ENCODE data around the gene SFXN4. TPM values are rescaled to one million over a fixed set of nuclear protein-coding genes. Genes with fewer than 3 reads are reported as not detected.

The SFXN4 gene
- total and polyA plus RNA-seq, 2 of the 13 experiments (the other 11 are each of a cell fraction or from before 2014, with no cell fraction given) = 47.7 to 64.9 TPM

DNA sequence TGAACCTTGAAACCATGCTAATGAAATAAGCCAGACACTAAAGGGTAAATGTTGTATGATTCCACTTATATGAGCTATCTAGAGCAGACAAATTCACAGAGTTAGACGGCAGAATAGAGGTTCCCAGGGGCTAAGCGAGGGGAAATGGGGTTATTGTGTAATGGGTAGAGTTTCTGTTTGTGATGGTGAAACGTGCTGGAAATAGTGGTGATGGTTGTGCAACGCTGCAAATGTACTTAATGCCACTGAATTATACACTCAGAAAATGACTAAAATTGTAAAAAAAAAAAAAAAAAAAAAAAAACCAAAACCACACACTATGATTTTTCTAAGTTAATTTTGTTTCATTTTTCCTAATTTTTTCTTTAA is 30.0 kb downstream of the SFXN4 start:
- H3K9me3 ChIP-seq (ENCODE audit: low read length) = no peaks in the 10 kb centered on the region
- in situ Hi-C loops (cut with HindIII; ENCODE audit: extremely low pct_ligation_motif_present, low pct_unique_long_range_greater_than_20kb) (no loop called here), intact Hi-C loops (cut with micrococcal nuclease; ENCODE audit: unreplicated experiment) (no loop called here)
- 0 out of 2 replicates have a peak, but pooled peaks have one; percentile 27 for TF ChIP-seq CEBPG (CRISPR knock-in tag; IDR thresholded peaks at IDR 0.05)
- no peak for TF ChIP-seq KDM5B (CRISPR knock-in tag; IDR thresholded peaks at IDR 0.05; ENCODE audit: borderline replicate concordance)
- no peak for TF ChIP-seq ZNF101 (CRISPR knock-in tag; IDR thresholded peaks at IDR 0.05; ENCODE audit: borderline replicate concordance, low read depth)
- no peak for TF ChIP-seq PCBP1 (IDR thresholded peaks at IDR 0.05; ENCODE audit: borderline replicate concordance, low read depth, low read length)
- no peak for TF ChIP-seq ZNF274 (CRISPR knock-in tag; IDR thresholded peaks at IDR 0.05)
- no peak for TF ChIP-seq KDM1A (CRISPR knock-in tag; IDR thresholded peaks at IDR 0.05)
- TF ChIP-seq TOPORS (CRISPR knock-in tag; IDR thresholded peaks at IDR 0.05) = no peak
- TF ChIP-seq NAIF1 (CRISPR knock-in tag; IDR thresholded peaks at IDR 0.05; ENCODE audit: borderline replicate concordance) = no peak
- TF ChIP-seq ZBTB42 (CRISPR knock-in tag; IDR thresholded peaks at IDR 0.05) = no peak
- TF ChIP-seq ZNF441 (CRISPR knock-in tag; IDR thresholded peaks at IDR 0.05; ENCODE audit: borderline replicate concordance) = no peak
- no peak for TF ChIP-seq ZBTB21 (CRISPR knock-in tag; IDR thresholded peaks at IDR 0.05)
- TF ChIP-seq, protein P1, sequence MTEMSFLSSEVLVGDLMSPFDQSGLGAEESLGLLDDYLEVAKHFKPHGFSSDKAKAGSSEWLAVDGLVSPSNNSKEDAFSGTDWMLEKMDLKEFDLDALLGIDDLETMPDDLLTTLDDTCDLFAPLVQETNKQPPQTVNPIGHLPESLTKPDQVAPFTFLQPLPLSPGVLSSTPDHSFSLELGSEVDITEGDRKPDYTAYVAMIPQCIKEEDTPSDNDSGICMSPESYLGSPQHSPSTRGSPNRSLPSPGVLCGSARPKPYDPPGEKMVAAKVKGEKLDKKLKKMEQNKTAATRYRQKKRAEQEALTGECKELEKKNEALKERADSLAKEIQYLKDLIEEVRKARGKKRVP (CRISPR knock-in tag; IDR thresholded peaks at IDR 0.05) = peak in 1 of 2 experiments; percentile 32; a peak in 1 of 4 replicates
- TF ChIP-seq, protein P2, sequence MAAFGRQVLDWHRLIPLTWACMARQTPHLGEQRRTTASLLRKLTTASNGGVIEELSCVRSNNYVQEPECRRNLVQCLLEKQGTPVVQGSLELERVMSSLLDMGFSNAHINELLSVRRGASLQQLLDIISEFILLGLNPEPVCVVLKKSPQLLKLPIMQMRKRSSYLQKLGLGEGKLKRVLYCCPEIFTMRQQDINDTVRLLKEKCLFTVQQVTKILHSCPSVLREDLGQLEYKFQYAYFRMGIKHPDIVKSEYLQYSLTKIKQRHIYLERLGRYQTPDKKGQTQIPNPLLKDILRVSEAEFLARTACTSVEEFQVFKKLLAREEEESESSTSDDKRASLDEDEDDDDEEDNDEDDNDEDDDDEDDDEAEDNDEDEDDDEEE (CRISPR knock-in tag; IDR thresholded peaks at IDR 0.05) = no peak
- TF ChIP-seq ZNF205 (CRISPR knock-in tag; IDR thresholded peaks at IDR 0.05) = no peak
- no peak for TF ChIP-seq PITX1 (CRISPR knock-in tag; IDR thresholded peaks at IDR 0.05)
- TF ChIP-seq PLSCR1 (CRISPR knock-in tag; IDR thresholded peaks at IDR 0.05; ENCODE audit: borderline replicate concordance) = no peak
- no peak for TF ChIP-seq BORCS8-MEF2B (CRISPR knock-in tag; IDR thresholded peaks at IDR 0.05)
- TF ChIP-seq SPEN (CRISPR knock-in tag; IDR thresholded peaks at IDR 0.05; ENCODE audit: low read depth) = no peak
- TF ChIP-seq CEBPB (IDR thresholded peaks at IDR 0.05; ENCODE audit: borderline replicate concordance, low read depth, low read length) = peak; percentile 86
- TF ChIP-seq MYPOP (CRISPR knock-in tag; IDR thresholded peaks at IDR 0.05) = no peak
- TF ChIP-seq GPN1 (CRISPR knock-in tag; IDR thresholded peaks at IDR 0.05; ENCODE audit: borderline replicate concordance) = no peak
- DNase-seq (ENCODE audit: low spot score) = no peak
- no peak overlapping the region for H3K9ac ChIP-seq (ENCODE audit: insufficient read depth, low read depth, low read length)
- ChIA-PET POLR2A (interaction anchor here (0.9 kb wide), 2 partner anchors 15 to 23 kb away, joined by 3 to 4 read pairs; no protein-coding TSS in a partner anchor), CTCF (ENCODE audit: low intra/inter-chr PET ratio, low total read pairs) (no interaction called here)
- ATAC-seq = no peak
- peaks cover 29% of the 10 kb centered on the region for H3K4me1 ChIP-seq (ENCODE audit: insufficient read depth, low read length)
- H3K4me2 ChIP-seq (ENCODE audit: low read depth, low read length) = no peak overlapping the region
- H3K36me3 ChIP-seq (replicated peaks in 1 of 2; ENCODE audit: control insufficient read depth in 1 of 2, insufficient read depth in 2 of 2, low read length in 2 of 2) = peaks cover 13 to 45% of the 10 kb centered on the region in 2 experiments
- no peak overlapping the region for H2AFZ ChIP-seq (ENCODE audit: low read length)
- no peaks in the 10 kb centered on the region for H4K20me1 ChIP-seq (ENCODE audit: insufficient read depth, low read length)
- H3K79me2 ChIP-seq (ENCODE audit: insufficient read depth, low read length) = no peaks in the 10 kb centered on the region
- FAIRE-seq = no peak
- H3K27me3 ChIP-seq (ENCODE audit: control insufficient read depth in 1 of 2, insufficient read depth in 2 of 2, low read length in 2 of 2) = no peaks in the 10 kb centered on the region
- WGBS (ENCODE audit: low lambda C conversion rate) = 85% methylated on average over 3 of the region's 4 CpGs
- BruUV-seq (replicated peaks) = no TSS peak
- H3K4me3 ChIP-seq (replicated peaks in 1 of 3; ENCODE audit: insufficient read depth in 1 of 3, low read depth in 2 of 3, low read length in 3 of 3) = no peak overlapping the region
- no peak overlapping the region for H3K27ac ChIP-seq (ENCODE audit: extremely low read length, insufficient read depth, low read length)
